ENCODE results near the gene SORCS2.

The SORCS2 gene

DNA sequence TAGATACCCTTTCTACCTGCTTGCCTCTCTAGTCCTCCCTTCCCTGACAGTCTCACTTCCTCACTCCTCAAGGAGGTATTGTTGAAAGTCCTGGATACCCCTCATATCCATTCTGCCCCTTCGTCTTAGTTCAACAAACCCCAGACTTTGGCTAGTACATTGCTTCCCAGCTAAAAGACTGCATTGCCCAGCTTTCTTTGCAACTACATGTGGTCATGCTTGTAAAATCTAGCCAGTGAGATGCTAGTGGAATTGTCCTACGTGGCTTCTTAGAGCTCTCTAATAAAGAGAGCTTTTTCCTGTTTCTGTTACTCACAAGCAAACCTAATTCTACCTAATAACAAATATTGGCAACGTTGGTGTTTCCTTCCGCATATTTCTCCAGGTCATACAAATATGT, 480.3 kb downstream of the SORCS2 start:
- no peak for DNase-seq (ENCODE audit: low read depth)

DNA sequence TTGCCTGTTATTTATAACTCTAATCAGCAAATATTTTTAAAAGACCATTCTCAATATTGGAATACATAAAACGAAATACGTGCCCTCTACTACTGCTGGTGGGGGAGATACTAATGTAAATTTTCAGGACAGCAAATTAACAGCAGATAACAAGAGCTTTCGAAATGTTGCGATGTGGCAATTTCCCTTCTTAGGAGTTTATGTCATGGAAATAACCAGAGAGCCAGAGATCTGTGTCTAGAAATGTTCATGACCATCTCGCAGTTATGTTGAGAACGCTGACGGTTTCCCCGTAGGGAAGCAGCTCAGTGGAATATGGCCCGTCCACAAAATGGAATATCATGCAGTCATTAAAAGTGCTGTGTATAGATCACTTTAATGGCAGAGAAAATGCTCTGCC, 480.8 kb downstream of the SORCS2 start:
- DNase-seq (ENCODE audit: low read depth): peak; percentile 50

GRCh38 chr4:7674706-7675105, 482.4 kb downstream of the SORCS2 start:
- no peak for DNase-seq (ENCODE audit: low read depth)

- no peak for DNase-seq (ENCODE audit: low read depth)
Observed at GRCh38 chr4:7675136-7675535, 482.8 kb downstream of the SORCS2 start.

- DNase-seq (ENCODE audit: low read depth): no peak
Observed at GRCh38 chr4:7675612-7676320, 483.4 kb downstream of the SORCS2 start.

- DNase-seq (ENCODE audit: low read depth): no peak
Observed at GRCh38 chr4:7676398-7676922, 484.1 kb downstream of the SORCS2 start.

DNA sequence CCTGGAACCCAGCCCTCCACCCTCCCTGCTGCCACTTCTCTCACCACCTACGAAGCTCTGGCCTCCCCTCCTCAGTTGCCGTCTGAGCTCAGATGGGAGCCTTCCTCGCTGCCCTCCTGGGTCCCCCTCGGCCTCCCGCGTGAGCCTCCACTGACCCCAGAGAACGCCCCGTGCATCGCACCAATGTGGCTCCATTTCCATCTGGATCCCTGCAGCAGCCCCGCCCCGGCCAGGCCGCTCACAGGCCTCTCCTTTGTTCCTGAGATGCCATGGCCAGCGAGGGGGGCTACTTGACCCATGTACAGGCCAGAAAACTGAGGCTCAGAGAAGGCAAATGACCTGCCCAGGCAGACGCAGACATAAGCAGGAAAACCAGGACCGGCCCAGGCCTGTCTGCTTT, 484.7 kb downstream of the SORCS2 start:
- DNase-seq (ENCODE audit: low read depth): no peak

- DNase-seq (ENCODE audit: low read depth): no peak
Observed at GRCh38 chr4:7677799-7678301, 485.5 kb downstream of the SORCS2 start.

GRCh38 chr4:7678318-7678852, 486.0 kb downstream of the SORCS2 start:
- DNase-seq (ENCODE audit: low read depth): no peak

DNA sequence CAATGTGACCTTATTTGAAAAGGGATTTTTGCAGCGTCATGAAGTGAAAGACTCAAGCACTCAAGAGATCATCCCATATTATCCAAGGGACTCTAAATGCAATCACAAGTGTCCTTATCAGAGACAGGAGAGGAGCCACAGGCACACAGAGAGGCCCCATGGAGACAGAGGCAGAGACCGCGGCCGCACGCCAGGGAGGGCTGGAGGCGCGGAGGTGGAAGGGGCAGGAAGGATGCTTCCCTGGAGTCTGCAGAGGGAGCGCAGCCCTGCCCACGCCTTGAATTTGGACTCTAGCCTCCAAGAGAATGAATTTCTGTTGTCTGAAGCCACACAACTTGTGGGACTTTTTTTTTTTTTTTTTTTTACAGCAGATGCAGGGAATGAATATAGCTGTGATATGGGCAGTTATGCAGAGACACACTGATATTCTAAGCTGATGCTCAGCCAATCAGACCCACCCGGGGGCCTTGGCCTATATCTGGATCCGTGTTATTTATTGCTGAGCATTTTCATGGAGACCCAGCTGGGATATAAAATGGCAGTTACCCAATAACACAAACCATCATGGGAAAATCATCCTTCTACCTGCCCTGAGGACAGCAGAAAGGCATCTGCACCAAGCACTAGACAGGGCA, 487.2 kb downstream of the SORCS2 start:
- no peak for DNase-seq (ENCODE audit: low read depth)

- DNase-seq (ENCODE audit: low read depth): no peak
Observed at GRCh38 chr4:7680106-7680505, 487.8 kb downstream of the SORCS2 start.

GRCh38 chr4:7680731-7681130, 488.4 kb downstream of the SORCS2 start:
- DNase-seq (ENCODE audit: low read depth): no peak

- no peak for DNase-seq (ENCODE audit: low read depth)
Observed at GRCh38 chr4:7683126-7683703, 490.9 kb downstream of the SORCS2 start.

GRCh38 chr4:7684294-7684693, 492.0 kb downstream of the SORCS2 start:
- no peak for DNase-seq (ENCODE audit: low read depth)

DNA sequence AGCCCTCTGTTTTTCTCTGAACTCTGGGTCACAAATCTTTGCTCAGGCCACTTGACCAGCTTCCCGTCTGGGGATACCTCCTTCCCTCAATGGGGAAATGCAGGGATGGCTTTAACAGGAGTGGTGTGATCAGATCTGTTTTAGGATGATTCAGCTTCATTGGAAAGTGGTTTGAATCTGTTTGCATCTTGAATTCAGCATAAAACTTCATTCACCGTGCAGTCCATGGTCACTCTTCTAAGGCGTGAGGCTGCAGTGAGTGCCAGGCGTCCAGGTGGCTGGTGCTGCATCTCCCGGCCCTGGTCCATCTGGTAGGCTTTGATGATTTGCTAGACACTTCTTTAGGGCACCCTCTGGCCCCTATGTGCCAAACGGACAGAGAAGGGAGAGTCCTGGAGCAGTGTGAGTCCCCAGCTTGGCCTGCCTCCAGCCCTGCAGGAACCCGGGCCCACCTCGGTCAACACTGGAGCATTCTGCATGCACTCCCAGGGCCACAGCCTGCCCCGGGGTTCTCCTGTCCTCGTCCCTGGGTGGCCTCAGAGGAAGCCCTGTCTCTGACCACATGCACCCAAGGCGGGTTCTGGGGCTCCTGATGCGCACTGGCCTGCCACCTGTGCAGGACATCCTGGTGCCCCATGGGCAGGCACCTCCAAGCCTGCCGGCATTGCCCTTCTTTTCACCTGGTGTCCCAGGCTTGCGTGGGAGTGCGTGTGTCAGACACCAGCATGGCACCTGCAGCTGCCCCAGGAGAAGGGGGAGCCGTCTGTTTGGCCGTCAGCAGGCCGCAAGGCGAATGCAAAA, 493.9 kb downstream of the SORCS2 start:
- no peak for DNase-seq (ENCODE audit: low read depth)

DNA sequence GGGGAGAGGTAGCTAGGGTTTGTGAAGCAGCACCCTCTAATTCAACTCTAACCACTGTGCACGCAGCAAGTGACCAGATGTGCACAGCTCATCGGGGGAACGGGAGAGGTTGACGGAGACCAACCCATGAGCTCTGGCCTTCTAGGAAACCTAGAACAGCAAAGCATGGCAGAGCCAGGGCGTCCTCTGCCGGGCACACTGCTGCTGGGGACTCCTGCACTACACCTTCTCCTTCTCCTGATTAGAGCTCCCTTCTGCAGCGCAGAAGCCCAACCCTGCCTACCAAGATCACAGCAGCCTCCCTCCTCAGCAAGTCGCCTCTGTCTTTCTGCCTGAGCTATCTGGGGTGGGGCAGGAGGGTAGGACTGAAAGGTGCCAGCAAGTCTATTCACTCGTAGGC, 494.7 kb downstream of the SORCS2 start:
- DNase-seq (ENCODE audit: low read depth): no peak

DNA sequence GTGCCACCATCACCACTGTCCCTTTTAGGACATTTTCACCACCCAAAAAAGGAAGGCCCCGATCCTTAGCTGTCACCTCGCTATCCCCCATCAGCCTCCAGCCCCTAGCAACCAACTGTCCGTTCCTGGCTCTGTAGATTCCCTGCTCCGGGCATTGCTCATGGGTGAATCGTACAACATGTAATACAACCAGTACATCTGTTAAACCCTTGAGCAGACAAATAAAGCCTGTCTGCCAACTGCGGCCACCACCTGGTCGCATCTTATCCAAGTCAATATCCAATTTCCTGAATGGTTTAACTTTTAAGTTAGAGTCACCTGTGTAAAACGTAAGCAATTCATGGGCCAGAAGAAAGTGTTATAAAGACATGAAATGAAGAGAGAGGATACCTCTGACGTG, 495.5 kb downstream of the SORCS2 start:
- DNase-seq (ENCODE audit: low read depth): no peak

DNA sequence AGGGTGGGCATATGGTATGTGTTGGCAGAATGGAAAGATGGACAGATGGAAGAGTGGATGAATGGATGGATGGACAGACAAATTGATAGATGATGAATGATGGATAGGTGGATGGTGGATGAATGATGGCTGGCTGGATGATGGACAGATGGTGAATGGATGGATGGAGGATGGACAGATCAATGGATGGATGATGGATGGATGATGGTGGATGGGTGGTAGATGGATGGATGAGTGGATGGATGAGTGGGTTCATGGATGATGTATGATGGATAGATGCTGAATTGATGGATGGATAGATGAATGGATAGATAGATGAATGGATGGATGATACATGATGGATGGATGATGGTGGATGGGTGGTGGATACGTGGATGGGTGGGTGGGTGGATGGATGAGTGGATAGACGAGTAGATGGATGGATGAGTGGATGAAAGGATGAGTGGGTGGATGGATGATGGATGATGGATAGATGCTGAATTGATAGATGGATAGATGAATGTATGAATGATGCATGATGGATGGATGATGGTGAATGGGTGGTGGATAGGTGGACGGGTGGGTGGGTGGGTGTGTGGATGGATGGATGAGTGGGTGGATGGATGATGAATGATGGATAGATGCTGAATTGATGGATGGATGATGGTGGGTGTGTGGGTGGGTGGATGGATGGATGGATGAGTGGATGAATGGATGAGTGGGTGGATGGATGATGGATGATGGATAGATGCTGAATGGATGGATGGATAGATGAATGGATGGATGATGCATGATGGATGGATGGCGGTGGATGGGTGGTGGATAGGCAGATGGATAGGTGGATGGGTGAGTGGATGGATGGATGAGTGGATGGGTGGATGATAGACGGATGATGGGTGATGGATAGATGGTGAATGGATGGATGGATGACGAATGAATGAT, 497.7 kb downstream of the SORCS2 start:
- no peak for DNase-seq (ENCODE audit: low read depth)

GRCh38 chr4:7691061-7691460, 498.7 kb downstream of the SORCS2 start:
- no peak for DNase-seq (ENCODE audit: low read depth)

DNA sequence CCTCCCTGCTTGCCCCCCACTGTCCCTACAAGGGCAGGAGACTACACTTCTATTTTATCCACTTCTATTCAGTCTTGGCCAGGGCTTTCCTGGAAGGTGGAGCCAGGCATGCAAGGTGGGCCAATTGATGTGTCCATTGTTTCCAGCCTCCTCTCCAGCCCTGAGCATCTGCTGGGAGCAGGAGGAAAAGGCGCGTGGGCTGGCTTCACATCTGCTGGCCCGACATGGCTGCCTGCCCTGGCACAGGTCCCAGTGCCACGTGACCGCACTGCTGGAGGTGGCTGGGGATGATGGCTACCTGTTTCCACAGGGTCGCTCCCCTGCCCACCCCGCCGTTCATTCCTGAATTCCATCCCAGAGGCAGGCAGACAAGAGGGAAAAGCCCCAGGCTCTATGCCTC, 499.6 kb downstream of the SORCS2 start:
- DNase-seq (ENCODE audit: low read depth): no peak
